Activated T-helper 2 cell treated with anti-CD3 and anti-CD28 coated beads, Interferon-gamma antibody, Interleukin-2, Interleukin-4, amounts not matched to agents 10 μg/mL and 5 μg/mL and 100 μg/mL, durations not matched to agents 14 hours and 24 hours and 36 hours (primary cell): ENCODE measurements around the gene APOA1. TPM values are rescaled to one million over a fixed set of nuclear protein-coding genes. Genes with fewer than 3 reads are reported as not detected.
A peak's percentile ranks its signal among the peaks of the same experiment; 100 is the strongest.

Experiments used
- DNase-seq: peaks from one replicate; pipeline ENCODE4 v3.0.0; 2021; ENCODE audit warnings: low spot score
- H3K27ac Mint-ChIP-seq: one replicate; pipeline ENCODE4 v1.8.0; 2021; ENCODE audit warnings: mixed read lengths
- H3K27me3 Mint-ChIP-seq: one replicate; pipeline ENCODE4 v1.8.0; 2021; ENCODE audit warnings: low read depth, mixed read lengths
- H3K36me3 Mint-ChIP-seq: one replicate; pipeline ENCODE4 v1.8.0; 2021; ENCODE audit warnings: low read depth, mixed read lengths
- H3K4me1 Mint-ChIP-seq: one replicate; pipeline ENCODE4 v1.8.0; 2021; ENCODE audit warnings: low read depth, mixed read lengths
- H3K4me3 Mint-ChIP-seq: one replicate; pipeline ENCODE4 v1.8.0; 2021; ENCODE audit warnings: low read depth, mild to moderate bottlenecking, moderate library complexity, mixed read lengths
- H3K9me3 Mint-ChIP-seq: one replicate; pipeline ENCODE4 v1.8.0; 2021; ENCODE audit warnings: mixed read lengths
- intact Hi-C: fragments of 100-400 bp; cut with micrococcal nuclease; formaldehyde crosslinking; loops from one replicate; pipeline ENCODE4 v1.15.1; 2023
- total RNA-seq: library from RNA; stranded (reverse); gene quantifications from 2 replicates; pipeline ENCODE4 v1.2.3, GENCODE V29; 2022

Gene APOA1
- total RNA-seq, 1 donor from 2014 or later = not detected

DNA sequence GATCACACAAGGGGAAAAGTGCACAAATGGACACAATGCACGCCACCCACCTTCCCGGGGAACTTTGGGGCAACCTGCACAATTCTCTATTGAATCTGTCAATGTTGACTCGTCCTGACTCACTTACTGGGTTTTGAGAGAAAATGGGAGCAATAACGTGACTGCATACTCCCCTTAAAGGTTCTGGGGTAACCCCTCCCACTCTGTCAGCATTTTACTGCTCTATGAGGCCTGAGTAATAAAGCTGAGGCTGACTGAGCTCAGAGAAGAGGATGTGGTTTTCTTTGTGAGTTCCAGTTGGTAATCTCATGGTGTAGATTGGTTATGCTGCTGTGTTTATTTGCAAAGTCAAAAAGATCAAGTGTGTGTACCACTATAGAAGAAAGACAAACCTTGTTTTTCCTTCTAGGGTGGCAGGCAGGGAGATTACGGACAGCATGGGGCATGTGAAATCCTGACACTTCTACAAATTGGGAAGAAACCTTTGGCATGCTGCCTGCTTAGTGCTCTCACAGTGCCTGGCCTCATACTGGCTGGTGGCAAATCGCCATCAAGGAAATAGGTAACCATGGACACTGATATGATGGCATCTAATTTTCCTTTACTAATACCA lies 16.1 kb upstream of the APOA1 start:
- H3K4me1 Mint-ChIP-seq = peaks cover 52% of the 10 kb centered on the region
- peak overlapping the region; percentile 53 for H3K4me3 Mint-ChIP-seq
- H3K36me3 Mint-ChIP-seq = peaks cover 62% of the 10 kb centered on the region
- H3K27ac Mint-ChIP-seq = peak overlapping the region; percentile 90
- no peaks in the 10 kb centered on the region for H3K27me3 Mint-ChIP-seq
- DNase-seq = peak; percentile 69
- H3K9me3 Mint-ChIP-seq = no peaks in the 10 kb centered on the region
- intact Hi-C loops = loop anchor here (1.0 to 5.0 kb wide), 9 partner anchors 17 to 379 kb away; partner anchors contain the start of genes APOA1, PCSK7, RNF214 and ZPR1

GRCh38 chr11:116852261-116853031 lies 15.0 kb upstream of the APOA1 start:
- DNase-seq = no peak
- H3K4me1 Mint-ChIP-seq = peaks cover 52% of the 10 kb centered on the region
- H3K27me3 Mint-ChIP-seq = no peaks in the 10 kb centered on the region

DNA sequence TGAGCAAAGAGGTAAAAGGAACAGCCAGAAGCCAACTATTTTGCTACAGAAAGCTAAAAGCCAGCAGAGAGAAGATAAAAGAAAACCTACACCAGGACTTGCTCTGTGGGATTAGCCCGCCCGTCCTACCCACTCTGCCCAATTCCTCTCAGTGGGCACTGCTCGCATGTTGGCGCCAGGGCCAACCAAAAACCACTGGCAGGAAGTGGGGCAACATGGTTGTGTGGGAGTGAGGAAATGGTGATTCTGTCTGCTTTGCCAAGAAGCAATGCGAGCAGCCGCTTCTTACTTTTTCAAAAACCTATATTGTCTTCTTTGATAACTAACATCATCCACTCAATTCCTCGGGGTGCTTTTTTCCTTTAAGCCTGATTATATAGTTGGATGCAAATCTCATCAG lies 14.2 kb upstream of the APOA1 start:
- peaks cover 55% of the 10 kb centered on the region for H3K36me3 Mint-ChIP-seq
- intact Hi-C loops = loop anchor here (2.0 to 5.0 kb wide), 6 partner anchors 15 to 381 kb away; partner anchors contain the start of genes APOA1, PCSK7, RNF214 and ZPR1

More at GRCh38 chr11:116852261-116853031, 15.0 kb upstream of the APOA1 start:
- intact Hi-C loops = loop anchor here (1.0 to 5.0 kb wide), 9 partner anchors 16 to 380 kb away; partner anchors contain the start of genes APOA1, PCSK7, RNF214 and ZPR1
- Mint-ChIP-seq H3K36me3 (peaks cover 55% of the 10 kb centered on the region), H3K27ac (peak overlapping the region; percentile 90), H3K9me3 (no peaks in the 10 kb centered on the region), H3K4me3 (peak overlapping the region; percentile 69)

GRCh38 chr11:116849486-116849885 lies 12.1 kb upstream of the APOA1 start:
- Mint-ChIP-seq H3K27me3 (no peaks in the 10 kb centered on the region), H3K4me1 (peaks cover 42% of the 10 kb centered on the region), H3K36me3 (peaks cover 58% of the 10 kb centered on the region), H3K9me3 (no peaks in the 10 kb centered on the region), H3K4me3 (no peak overlapping the region), H3K27ac (no peak overlapping the region)
- no peak for DNase-seq
- intact Hi-C loops = no loop called here

More for the DNA sequence above, 14.2 kb upstream of the APOA1 start:
- Mint-ChIP-seq H3K9me3 (no peaks in the 10 kb centered on the region), H3K27me3 (no peaks in the 10 kb centered on the region), H3K4me1 (peaks cover 52% of the 10 kb centered on the region), H3K27ac (peak overlapping the region; percentile 56), H3K4me3 (peak overlapping the region; percentile 45)
- no peak for DNase-seq

DNA sequence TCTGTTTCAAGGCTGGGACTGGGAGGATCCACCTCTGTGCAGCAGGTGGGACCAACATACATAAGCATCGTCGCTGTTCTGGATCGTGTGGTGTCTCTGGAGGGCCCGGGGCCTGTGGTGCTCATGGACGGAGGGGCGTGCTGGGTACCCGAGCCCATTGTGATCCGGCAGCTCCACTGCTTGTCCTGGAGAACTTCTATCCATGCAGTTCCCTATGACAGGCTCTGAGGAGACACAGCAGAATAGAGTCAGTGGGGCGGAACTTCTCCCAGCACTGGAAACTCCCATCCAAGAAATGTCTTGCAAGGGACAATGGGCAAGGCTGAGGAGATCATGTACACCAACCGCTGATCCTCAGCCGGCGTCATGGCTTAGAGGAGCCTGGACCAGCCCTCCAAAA lies 11.6 kb upstream of the APOA1 start:
- Mint-ChIP-seq H3K9me3 (no peaks in the 10 kb centered on the region), H3K4me1 (peaks cover 38% of the 10 kb centered on the region), H3K36me3 (peaks cover 54% of the 10 kb centered on the region), H3K27ac (no peak overlapping the region), H3K27me3 (no peaks in the 10 kb centered on the region), H3K4me3 (no peak overlapping the region)
- no peak for DNase-seq
- intact Hi-C loops = no loop called here

DNA sequence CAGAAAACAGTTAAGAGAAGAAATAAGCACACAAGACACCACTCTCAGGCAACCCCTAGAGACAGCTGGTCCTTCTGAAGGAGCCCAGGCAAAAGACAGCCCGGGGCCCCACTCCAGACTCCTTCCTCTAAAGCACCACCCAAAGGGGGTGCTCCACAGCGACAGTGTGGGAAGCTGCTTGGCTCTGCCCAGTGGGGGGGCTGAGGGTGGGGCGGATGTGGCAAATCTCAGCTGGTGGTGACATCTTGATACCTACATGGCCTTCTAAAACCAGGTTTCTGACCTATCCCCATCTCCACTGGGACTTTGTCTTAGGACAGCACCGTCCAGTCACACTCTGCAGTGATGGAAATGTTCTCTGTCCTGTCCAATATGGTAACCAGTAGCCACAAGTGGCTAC lies 10.2 kb upstream of the APOA1 start:
- Mint-ChIP-seq H3K36me3 (peaks cover 57% of the 10 kb centered on the region), H3K4me1 (peaks cover 23% of the 10 kb centered on the region), H3K9me3 (no peaks in the 10 kb centered on the region), H3K27me3 (no peaks in the 10 kb centered on the region), H3K27ac (no peak overlapping the region), H3K4me3 (no peak overlapping the region)
- DNase-seq = no peak
- intact Hi-C loops = no loop called here

GRCh38 chr11:116844722-116845121 lies 7.3 kb upstream of the APOA1 start:
- H3K4me3 Mint-ChIP-seq = no peak overlapping the region
- DNase-seq = no peak
- peaks cover 45% of the 10 kb centered on the region for H3K36me3 Mint-ChIP-seq
- no peak overlapping the region for H3K27ac Mint-ChIP-seq
- H3K27me3 Mint-ChIP-seq = no peaks in the 10 kb centered on the region
- H3K9me3 Mint-ChIP-seq = no peaks in the 10 kb centered on the region
- H3K4me1 Mint-ChIP-seq = peaks cover 1% of the 10 kb centered on the region
- intact Hi-C loops = no loop called here

DNA sequence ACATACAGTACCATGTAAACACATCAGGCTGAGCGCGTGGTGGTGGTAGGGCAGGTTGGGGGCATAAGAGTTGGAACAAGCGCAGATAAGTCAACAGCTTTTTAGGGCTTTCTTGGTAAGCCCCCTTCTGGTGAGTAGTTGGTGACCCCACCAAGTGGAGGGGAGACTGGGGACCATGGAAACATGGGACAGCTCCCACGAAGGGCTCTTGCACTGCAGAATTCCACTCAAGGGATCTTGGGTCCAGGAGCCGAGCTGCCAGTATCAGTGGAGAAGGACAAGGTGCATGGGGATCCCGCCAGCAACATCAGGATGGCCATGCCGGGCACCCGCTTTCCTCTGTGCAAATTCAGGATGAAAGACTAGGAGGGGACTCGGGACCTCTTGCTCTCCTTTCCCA lies 6.2 kb upstream of the APOA1 start:
- Mint-ChIP-seq H3K4me3 (no peak overlapping the region), H3K27me3 (no peaks in the 10 kb centered on the region), H3K36me3 (peaks cover 39% of the 10 kb centered on the region), H3K9me3 (no peaks in the 10 kb centered on the region), H3K4me1 (no peaks in the 10 kb centered on the region), H3K27ac (no peak overlapping the region)
- intact Hi-C loops = no loop called here
- DNase-seq = no peak

DNA sequence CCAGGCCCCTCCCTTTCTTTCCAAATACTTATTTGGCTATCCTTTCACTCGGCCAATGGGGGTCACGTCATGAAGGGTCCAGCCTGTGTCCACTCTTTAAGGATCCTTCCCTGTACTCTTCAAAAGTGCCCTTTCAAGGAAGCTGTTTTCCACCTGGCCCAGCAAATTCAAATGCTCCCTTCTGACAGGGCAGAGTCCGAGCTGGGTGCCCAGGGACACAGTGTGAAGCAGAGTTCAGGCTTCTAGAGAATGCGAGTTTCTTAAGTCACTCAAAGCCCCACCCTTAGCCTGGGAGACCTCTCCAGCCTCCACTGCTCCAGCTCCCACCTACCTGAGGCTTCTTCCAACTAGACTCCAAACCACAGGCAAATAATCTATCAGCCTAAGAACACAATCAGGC lies 5.5 kb upstream of the APOA1 start:
- intact Hi-C loops = no loop called here
- no peak overlapping the region for H3K4me3 Mint-ChIP-seq
- no peaks in the 10 kb centered on the region for H3K9me3 Mint-ChIP-seq
- H3K27me3 Mint-ChIP-seq = no peaks in the 10 kb centered on the region
- no peak for DNase-seq
- H3K4me1 Mint-ChIP-seq = peaks cover 3% of the 10 kb centered on the region
- peaks cover 35% of the 10 kb centered on the region for H3K36me3 Mint-ChIP-seq
- no peak overlapping the region for H3K27ac Mint-ChIP-seq

- Mint-ChIP-seq H3K27me3 (no peaks in the 10 kb centered on the region), H3K36me3 (peaks cover 31% of the 10 kb centered on the region), H3K4me3 (no peak overlapping the region), H3K9me3 (no peaks in the 10 kb centered on the region), H3K4me1 (peaks cover 3% of the 10 kb centered on the region), H3K27ac (no peak overlapping the region)
- intact Hi-C loops = no loop called here
- no peak for DNase-seq
Observed at GRCh38 chr11:116842117-116842516, 4.7 kb upstream of the APOA1 start.

GRCh38 chr11:116840746-116841296 lies 3.4 kb upstream of the APOA1 start:
- Mint-ChIP-seq H3K27me3 (no peaks in the 10 kb centered on the region), H3K4me1 (peaks cover 4% of the 10 kb centered on the region), H3K4me3 (no peak overlapping the region), H3K36me3 (peaks cover 19% of the 10 kb centered on the region), H3K9me3 (no peaks in the 10 kb centered on the region), H3K27ac (no peak overlapping the region)
- no peak for DNase-seq
- intact Hi-C loops = no loop called here

GRCh38 chr11:116840224-116840745 lies 2.9 kb upstream of the APOA1 start:
- no peaks in the 10 kb centered on the region for H3K9me3 Mint-ChIP-seq
- intact Hi-C loops = no loop called here
- peaks cover 16% of the 10 kb centered on the region for H3K36me3 Mint-ChIP-seq
- H3K4me1 Mint-ChIP-seq = peaks cover 6% of the 10 kb centered on the region
- H3K27ac Mint-ChIP-seq = no peak overlapping the region
- no peaks in the 10 kb centered on the region for H3K27me3 Mint-ChIP-seq
- DNase-seq = no peak
- no peak overlapping the region for H3K4me3 Mint-ChIP-seq
